ENCODE measurements around the gene GHDC.

DNA sequence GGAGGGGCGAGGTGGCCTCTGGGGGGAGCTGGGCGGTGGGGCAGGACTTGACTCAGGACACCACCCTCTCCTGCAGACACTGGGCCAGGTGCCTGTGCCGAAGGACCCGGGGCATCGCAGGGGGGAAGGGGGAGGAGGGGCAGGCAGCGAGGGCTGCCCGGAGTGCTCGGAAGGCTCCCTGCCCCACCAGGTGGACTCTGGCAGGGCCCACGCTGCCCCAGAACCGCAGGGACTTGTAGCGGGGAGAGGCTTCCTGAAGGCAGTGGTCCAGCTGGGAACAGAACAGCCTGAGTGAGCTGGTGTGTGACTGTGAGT, 4.7 kb downstream of the GHDC start:
- TF ChIP-seq EZH2 (IDR thresholded peaks at IDR 0.05; ENCODE audit: insufficient read depth, poor library complexity, severe bottlenecking): no peak
- TF ChIP-seq EZH2phosphoT487 (IDR thresholded peaks at IDR 0.05; ENCODE audit: insufficient read depth, low read depth): no peak
